ENCODE results near the gene OCIAD1.
"Not testable (repeated sequence)": the region's sequence is repeated elsewhere in the genome, so short reads cannot be mapped to it uniquely, and the experiment has no call there.

The OCIAD1 gene

DNA sequence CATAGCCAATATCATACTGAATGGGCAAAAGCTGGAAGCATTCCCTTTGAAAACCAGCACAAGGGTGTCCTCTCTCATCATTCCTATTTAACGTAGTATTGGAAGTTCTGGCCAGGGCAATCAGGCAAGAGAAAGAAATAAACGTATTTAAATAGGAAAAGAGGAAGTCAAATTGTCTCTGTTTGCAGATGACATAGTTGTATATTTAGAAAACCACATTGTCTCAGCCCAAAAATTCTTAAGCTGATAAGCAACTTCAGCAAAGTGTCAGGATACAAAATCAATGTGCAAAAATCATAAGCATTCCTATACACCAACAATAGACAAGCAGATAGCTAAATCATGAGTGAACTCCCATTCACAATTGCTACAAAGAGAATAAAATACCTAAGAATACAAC is 9.5 kb upstream of the OCIAD1 start:
- DNase-seq (ENCODE audit: low spot score), result not testable (repeated sequence)

DNA sequence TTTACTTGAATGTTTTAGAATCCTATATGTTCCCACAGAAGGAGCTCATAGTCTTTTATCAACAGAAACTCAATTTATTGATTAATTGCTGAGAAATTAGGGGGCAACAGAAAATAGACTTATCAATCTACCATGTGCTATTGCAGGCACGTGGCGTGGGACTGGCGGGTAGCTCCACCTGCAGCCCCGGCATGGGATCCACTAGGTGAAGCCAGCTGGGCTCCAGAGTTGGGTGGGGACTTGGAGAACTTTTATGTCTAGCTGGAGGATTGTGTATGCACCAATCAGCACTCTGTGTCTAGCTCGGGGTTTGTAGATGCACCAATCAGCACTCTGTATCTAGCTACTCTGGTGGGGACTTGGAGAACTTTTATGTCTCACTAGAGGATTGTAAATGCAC is 3.3 kb upstream of the OCIAD1 start:
- DNase-seq (ENCODE audit: low spot score), result no peak

DNA sequence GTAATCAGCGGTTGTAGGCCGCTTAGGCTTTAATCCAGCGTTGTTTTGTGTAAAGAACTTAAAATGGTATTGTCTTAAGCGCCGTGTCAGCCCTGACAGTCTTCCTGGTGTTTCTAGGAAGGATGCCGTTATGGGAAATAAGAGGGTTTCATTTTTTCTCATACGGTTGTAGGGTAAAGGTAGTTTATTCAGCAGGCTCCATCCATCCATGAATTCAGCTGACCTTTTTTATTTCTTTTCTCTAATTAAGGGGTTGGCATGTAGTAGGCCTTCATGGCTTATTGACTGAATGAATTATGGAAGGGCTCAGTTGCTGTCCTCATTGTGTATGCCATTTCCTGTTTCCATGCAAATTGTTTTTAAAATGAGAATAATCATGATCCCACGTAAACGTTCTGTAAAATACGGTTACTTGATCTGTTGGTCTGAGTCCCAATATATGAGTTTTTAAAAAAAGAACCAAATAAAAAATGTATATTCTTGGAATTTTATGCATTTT is 693 bp downstream of the OCIAD1 start:
- DNase-seq (ENCODE audit: low spot score), result no peak

GRCh38 chr4:48832571-48832970 is 1.7 kb downstream of the OCIAD1 start:
- DNase-seq (ENCODE audit: low spot score), result no peak

- no peak for DNase-seq (ENCODE audit: low spot score)
Observed at GRCh38 chr4:48836658-48837057, 5.8 kb downstream of the OCIAD1 start.

- DNase-seq (ENCODE audit: low spot score), result no peak
Observed at GRCh38 chr4:48841045-48841827, 10.3 kb downstream of the OCIAD1 start.

DNA sequence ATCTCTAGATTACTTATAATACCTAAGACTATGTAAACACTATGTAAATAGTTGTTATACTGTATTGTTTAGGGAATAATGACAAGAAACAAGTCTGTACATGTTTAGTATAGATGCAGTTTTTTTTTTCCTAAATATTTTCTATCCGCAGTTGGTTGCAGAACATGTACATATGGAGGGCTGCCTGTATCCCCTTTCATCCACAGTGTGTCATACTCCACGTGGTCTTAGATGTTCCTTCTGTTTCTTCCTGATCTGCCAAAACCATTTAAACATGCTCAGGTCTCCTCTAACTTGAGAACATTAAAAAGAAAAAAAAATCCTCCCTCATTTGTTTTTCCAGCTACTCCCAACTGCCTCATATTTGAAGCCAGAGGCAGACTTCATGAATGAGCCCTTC is 14.0 kb downstream of the OCIAD1 start:
- DNase-seq (ENCODE audit: low spot score), result no peak

DNA sequence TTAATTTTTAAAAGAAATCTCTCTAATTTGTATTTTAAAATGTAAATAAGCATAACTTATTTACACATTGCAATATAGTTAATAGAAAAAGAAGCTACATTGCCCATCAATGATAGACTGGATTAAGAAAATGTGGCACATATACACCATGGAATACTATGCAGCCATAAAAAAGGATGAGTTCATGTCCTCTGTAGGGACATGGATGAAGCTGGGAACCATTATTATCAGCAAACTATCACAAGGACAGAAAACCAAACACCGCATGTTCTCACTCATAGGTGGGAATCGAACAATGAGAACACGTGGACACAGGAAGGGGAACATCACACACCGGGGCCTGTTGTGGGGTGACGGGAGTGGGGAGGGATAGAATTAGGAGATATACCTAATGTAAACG is 17.9 kb downstream of the OCIAD1 start:
- DNase-seq (ENCODE audit: low spot score), result not testable (repeated sequence)

- no peak for DNase-seq (ENCODE audit: low spot score)
Observed at GRCh38 chr4:48851651-48852050, 20.8 kb downstream of the OCIAD1 start.

- no peak for DNase-seq (ENCODE audit: low spot score)
Observed at GRCh38 chr4:48853604-48854394, 22.9 kb downstream of the OCIAD1 start.

- no peak for DNase-seq (ENCODE audit: low spot score)
Observed at GRCh38 chr4:48854395-48854683, 23.5 kb downstream of the OCIAD1 start.

DNA sequence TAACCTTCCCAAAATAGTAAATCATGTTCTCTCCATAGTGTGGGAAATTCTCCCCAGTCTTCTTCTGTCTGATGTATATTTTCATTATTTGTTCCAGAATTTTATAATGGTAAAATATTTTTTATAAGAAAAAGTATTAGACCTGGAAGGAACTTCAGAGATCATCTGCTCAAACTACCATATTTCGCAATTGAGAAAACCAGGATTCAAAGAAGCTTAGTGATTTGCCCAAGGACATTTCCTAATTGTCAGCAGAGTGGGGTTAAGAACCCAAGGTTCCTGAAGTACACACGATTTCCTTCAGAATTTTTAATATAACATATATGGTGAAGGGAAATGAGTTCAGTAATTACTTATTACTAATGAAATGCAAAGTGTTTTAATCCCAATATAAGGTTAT is 24.1 kb downstream of the OCIAD1 start:
- no peak for DNase-seq (ENCODE audit: low spot score)

DNA sequence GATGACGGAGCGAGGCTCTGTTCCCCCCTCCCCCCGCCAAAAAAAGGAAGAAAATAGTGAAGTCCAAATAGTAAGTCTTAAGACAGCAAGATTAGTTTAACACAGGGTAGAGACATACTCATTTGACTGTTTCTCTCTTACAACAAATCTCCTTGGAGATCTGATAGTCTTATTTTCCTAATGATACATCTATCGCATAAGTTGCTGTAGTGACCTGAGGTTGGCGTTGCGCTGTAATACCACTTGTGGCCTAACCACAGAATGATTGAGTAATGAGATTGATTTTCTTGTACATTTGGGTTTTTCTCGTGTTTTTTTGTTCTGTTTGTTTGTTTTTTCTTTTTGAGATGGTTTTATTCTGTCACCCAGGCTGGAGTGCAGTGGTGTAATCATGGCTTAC is 27.2 kb downstream of the OCIAD1 start:
- DNase-seq (ENCODE audit: low spot score), result no peak

DNA sequence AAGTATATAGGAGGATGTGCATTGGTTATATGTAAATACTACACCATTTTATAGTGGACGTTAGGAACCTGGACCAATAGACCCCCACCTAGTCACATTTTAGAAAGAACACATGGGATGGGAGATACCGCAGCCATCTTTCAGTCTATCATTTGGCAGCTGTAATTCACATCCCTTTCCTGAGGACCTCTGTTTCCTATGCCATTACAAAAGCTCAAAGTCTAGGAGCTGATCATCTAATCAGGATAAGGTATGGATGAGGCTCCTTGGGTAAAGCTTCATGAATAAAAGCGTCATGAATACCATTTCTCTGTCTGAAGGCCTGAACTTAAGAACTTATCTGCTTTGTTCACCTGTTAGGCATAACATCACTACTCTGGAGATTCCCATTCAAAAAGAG is 31.1 kb downstream of the OCIAD1 start:
- no peak for DNase-seq (ENCODE audit: low spot score)

GRCh38 chr4:48862661-48863060 is 31.8 kb downstream of the OCIAD1 start:
- DNase-seq (ENCODE audit: low spot score), result no peak

GRCh38 chr4:48863728-48864127 is 32.8 kb downstream of the OCIAD1 start:
- DNase-seq (ENCODE audit: low spot score), result no peak

GRCh38 chr4:48864696-48865095 is 33.8 kb downstream of the OCIAD1 start:
- DNase-seq (ENCODE audit: low spot score), result not testable (repeated sequence)

GRCh38 chr4:48877827-48878535 is 47.1 kb downstream of the OCIAD1 start:
- no peak for DNase-seq (ENCODE audit: low spot score)

DNA sequence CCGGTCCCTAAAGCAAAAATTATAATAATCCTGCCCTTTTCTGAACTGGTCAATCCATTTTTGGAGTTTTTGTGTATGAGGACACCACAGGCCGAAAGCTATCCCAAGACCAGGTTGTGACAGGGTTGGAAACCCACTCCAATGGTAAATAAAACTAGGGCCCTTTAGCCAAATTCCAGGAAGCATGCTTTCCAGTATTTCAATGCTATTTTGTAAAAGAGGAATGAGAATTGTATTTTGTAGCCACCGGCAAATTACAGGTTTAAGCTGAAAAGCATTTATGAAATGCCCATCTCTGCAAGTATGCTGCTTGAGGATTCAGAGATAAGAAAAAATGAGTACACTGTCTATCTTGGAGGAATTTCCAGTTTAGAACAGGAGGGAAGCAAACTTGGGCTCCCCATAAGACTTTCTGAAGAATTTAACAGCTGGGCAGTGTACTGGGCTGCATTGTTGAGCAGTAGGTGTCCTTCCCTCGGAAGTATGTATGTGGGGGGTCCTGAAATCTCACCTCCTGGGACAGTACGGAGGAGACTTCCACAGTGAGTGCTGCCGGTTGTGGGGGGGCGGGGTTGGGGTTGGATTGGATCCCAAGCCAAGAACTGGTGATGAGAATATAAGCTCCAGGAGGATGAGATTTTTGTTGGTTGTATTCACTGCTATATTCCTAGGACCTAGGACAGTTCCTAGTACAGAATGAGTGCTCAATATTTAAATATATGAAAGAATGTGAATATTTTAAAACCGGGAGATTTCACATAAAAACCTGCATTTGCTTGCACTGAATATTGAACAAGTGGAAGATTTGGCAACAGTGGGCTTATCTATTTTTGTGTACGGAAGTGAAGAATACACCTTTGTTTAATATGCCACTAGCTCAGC is 48.9 kb downstream of the OCIAD1 start:
- DNase-seq (ENCODE audit: low spot score), result no peak

GRCh38 chr4:48881646-48882045 is 50.8 kb downstream of the OCIAD1 start:
- DNase-seq (ENCODE audit: low spot score), result not testable (repeated sequence)

- not testable (repeated sequence) for DNase-seq (ENCODE audit: low spot score)
Observed at GRCh38 chr4:48889750-48890149, 58.9 kb downstream of the OCIAD1 start.

Measured in iPS-NIHi11 (cell line).